Uterus (tissue), 4 donors: ENCODE data around the gene CWC22. TPM values are rescaled to one million over a fixed set of nuclear protein-coding genes. Genes with fewer than 3 reads are reported as not detected.

ENCODE experiments used
- DNase-seq, 2 donors: peaks; one replicate each; pipeline ENCODE4 v3.0.0-alpha.2; 2019 to 2020
- H3K27ac ChIP-seq, 2 donors: fragments of 200-600 bp; sonication (generic); 1 replicate in 1 of 2; 2 replicates in 1 of 2; pipeline ENCODE4 v1.5.1; 2016 to 2018
- H3K27me3 ChIP-seq, 2 donors: fragments of 200-600 bp; sonication (generic); one replicate each; pipeline ENCODE4 v1.5.1; 2018 to 2019; ENCODE audit warnings: control low read depth in 1 of 2
- H3K36me3 ChIP-seq, 2 donors: fragments of 200-600 bp; sonication (generic); one replicate each; pipeline ENCODE4 v1.5.1; 2019; ENCODE audit warnings: control low read depth in 1 of 2
- H3K4me1 ChIP-seq, 2 donors: fragments of 200-600 bp; sonication (generic); one replicate each; pipeline ENCODE4 v1.5.1; 2018 to 2019; ENCODE audit warnings: control low read depth in 1 of 2
- H3K4me3 ChIP-seq, 2 donors: fragments of 200-600 bp; sonication (generic); 1 replicate in 1 of 2; 2 replicates in 1 of 2; pipeline ENCODE4 v1.5.1; 2018 to 2019; ENCODE audit warnings: mild to moderate bottlenecking in 1 of 2
- H3K9me3 ChIP-seq, 2 donors: fragments of 200-600 bp; sonication (generic); one replicate each; pipeline ENCODE4 v1.5.1; 2019; ENCODE audit warnings: control low read depth in 1 of 2
- POLR2A ChIP-seq, 2 donors: fragments of 450-650 bp; IDR thresholded peaks; one replicate each; pipeline ENCODE4 v1.6.1; 2016; ENCODE audit warnings: antibody characterized with exemption in 2 of 2, mild to moderate bottlenecking in 1 of 2, moderate library complexity in 1 of 2
- intact Hi-C: fragments of 100-400 bp; cut with DNase I; formaldehyde crosslinking; loops from one replicate; pipeline ENCODE4 v1.15.1; 2023; ENCODE audit warnings: low total_unique reads
- total RNA-seq, 4 donors: library from RNA; depleted of rRNA in 3 of 4; stranded (reverse); fragments of >200 nt in 3 of 4; gene quantifications; one replicate each; pipeline versions ENCODE4 v1.1.0 to v1.2.4, GENCODE V29; 2014 to 2023
- TF ChIP-seq, protein P1 (sequence below), 4 experiments: fragments of 200-600 bp in 2 of 4; fragments of 450-650 bp in 2 of 4; sonication (generic) in 2 of 4; IDR thresholded peaks; one replicate each; pipeline ENCODE4 v1.5.1; 2016 to 2019; ENCODE audit warnings: antibody characterized with exemption in 4 of 4, mild to moderate bottlenecking in 2 of 4, moderate library complexity in 1 of 4
- donor health status: DM: yes; HTN: yes; CAD: no.

Gene CWC22
- total RNA-seq, 4 donors from 2014 or later: 7.7 to 40.0 (median 25.0) TPM

DNA sequence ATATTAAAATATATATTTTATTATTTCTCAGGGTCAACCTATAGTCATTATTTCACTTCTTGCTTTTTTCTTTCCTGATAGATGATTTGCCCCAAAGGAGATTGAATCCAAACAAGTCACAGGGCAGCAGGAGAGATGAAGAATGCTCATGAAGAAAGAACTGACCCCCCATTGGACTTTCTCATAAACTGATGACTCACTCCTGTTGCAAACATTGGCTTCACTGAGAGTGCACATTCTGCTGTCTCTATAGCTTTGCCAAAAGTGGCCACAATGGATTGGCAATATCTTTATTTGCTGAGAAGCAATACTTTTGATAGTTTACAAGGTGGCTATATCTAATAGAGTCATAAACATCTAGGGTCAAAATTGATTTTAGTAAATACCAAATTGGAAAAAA, 89.8 kb downstream of the CWC22 start:
- intact Hi-C loops: no loop called here
- Histone ChIP-seq H3K36me3 (no peaks in the 10 kb centered on the region), H3K4me3 (no peak overlapping the region), H3K27ac (no peak overlapping the region), H3K9me3 (no peaks in the 10 kb centered on the region), H3K4me1 (no peaks in the 10 kb centered on the region), H3K27me3 (no peaks in the 10 kb centered on the region)
- TF ChIP-seq, protein P1, sequence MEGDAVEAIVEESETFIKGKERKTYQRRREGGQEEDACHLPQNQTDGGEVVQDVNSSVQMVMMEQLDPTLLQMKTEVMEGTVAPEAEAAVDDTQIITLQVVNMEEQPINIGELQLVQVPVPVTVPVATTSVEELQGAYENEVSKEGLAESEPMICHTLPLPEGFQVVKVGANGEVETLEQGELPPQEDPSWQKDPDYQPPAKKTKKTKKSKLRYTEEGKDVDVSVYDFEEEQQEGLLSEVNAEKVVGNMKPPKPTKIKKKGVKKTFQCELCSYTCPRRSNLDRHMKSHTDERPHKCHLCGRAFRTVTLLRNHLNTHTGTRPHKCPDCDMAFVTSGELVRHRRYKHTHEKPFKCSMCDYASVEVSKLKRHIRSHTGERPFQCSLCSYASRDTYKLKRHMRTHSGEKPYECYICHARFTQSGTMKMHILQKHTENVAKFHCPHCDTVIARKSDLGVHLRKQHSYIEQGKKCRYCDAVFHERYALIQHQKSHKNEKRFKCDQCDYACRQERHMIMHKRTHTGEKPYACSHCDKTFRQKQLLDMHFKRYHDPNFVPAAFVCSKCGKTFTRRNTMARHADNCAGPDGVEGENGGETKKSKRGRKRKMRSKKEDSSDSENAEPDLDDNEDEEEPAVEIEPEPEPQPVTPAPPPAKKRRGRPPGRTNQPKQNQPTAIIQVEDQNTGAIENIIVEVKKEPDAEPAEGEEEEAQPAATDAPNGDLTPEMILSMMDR (IDR thresholded peaks at IDR 0.05): no peak
- TF ChIP-seq POLR2A (IDR thresholded peaks at IDR 0.05): no peak
- DNase-seq: no peak

DNA sequence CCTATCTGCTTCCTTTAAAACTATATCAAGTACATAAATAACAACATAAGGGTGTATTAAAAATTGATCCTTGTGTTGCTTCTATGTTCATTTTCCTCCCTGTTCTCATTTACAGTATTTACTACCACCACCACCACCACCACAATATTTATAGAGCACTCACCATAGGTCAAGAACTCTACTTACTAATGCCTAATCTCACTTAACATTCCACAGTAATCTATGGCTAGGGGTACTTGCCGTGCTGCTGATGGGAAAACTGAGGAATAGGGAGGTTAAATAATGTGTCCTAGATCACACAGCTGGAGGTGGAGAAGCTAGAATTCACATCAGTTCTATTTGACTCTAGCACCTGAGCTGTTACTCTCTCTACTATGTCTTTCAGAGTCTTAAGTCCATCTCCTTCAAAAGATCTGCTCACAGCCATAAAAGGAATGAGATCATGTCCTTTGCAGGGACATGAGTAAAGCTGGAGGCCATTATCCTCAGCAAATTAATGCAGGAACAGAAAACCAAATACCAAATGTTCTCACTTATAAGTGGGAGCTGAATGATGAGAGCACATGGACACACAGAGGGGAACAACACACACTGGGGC, 91.6 kb downstream of the CWC22 start:
- Histone ChIP-seq H3K4me3 (no peak overlapping the region), H3K9me3 (no peaks in the 10 kb centered on the region), H3K36me3 (no peaks in the 10 kb centered on the region), H3K27ac (no peak overlapping the region), H3K4me1 (no peaks in the 10 kb centered on the region), H3K27me3 (no peaks in the 10 kb centered on the region)
- TF ChIP-seq, protein P1 (IDR thresholded peaks at IDR 0.05): no peak
- TF ChIP-seq POLR2A (IDR thresholded peaks at IDR 0.05): no peak
- DNase-seq: no peak
- intact Hi-C loops: no loop called here

DNA sequence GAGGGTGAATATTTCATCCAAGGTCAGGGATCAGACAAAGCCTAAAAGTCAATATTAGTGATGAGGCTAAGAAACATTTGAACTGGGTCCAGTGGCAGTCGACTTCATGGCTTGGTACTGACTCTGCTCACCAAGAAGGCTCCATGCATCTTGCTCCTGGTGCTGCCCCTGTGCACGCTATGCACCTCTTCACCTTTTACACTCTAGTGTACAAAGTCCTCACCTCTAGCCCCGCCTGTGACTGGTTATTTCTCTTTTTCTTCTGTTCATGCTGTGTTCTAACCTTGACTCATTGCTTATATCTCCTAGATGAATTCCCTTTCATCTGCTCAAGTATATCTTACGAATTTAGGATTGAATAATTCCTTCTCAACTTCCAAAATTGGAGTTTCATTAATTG, 93.3 kb downstream of the CWC22 start:
- H3K9me3 ChIP-seq: no peaks in the 10 kb centered on the region
- H3K36me3 ChIP-seq: no peaks in the 10 kb centered on the region
- H3K27me3 ChIP-seq: no peaks in the 10 kb centered on the region
- no peak overlapping the region for H3K4me3 ChIP-seq
- intact Hi-C loops: no loop called here
- no peak overlapping the region for H3K27ac ChIP-seq
- H3K4me1 ChIP-seq: no peaks in the 10 kb centered on the region
- TF ChIP-seq, protein P1 (IDR thresholded peaks at IDR 0.05): no peak
- no peak for TF ChIP-seq POLR2A (IDR thresholded peaks at IDR 0.05)
- no peak for DNase-seq

DNA sequence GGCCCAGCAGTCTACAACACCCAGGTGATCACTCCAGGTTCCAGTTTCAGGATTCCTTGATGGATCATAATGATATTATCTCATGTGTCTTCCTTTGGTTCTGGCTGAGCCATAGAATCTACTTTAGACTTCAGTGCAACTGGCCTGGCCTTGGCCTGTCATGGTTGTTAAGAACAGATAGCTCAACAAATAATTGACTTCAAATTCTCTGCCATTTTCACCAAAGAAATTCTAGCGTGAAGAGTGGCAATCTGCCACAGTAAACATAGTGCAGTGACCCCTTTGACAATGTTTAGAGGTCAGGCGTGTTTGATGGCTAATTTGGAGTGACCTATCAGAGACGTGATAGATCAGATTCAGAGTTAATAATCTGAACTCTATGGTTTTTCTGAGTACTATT, 95.5 kb downstream of the CWC22 start:
- no peaks in the 10 kb centered on the region for H3K27me3 ChIP-seq
- TF ChIP-seq, protein P1 (IDR thresholded peaks at IDR 0.05): no peak
- TF ChIP-seq POLR2A (IDR thresholded peaks at IDR 0.05): no peak
- intact Hi-C loops: no loop called here
- no peaks in the 10 kb centered on the region for H3K36me3 ChIP-seq
- H3K4me3 ChIP-seq: no peak overlapping the region
- no peak for DNase-seq
- no peak overlapping the region for H3K27ac ChIP-seq
- no peaks in the 10 kb centered on the region for H3K4me1 ChIP-seq
- no peaks in the 10 kb centered on the region for H3K9me3 ChIP-seq

DNA sequence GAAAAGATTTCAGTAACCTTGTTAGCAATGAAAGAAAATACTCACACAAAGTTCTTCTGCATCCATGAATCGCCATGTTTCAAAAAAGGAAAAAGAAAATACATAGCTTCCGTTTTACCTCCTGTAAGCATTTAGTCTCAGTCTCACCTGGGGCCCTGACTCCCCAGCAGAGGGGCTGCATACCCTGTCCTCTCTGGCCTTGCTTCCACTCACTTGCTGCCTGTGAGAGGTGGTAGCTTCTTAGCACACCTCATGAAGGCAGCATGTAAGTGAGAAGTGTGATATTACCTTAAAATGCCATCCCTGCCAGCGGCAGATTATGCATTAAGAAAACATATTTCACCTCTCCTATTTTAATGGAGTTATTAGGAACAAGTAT, 96.4 kb downstream of the CWC22 start:
- TF ChIP-seq POLR2A (IDR thresholded peaks at IDR 0.05): no peak
- TF ChIP-seq, protein P1 (IDR thresholded peaks at IDR 0.05): no peak
- DNase-seq: no peak
- Histone ChIP-seq H3K27me3 (no peaks in the 10 kb centered on the region), H3K4me1 (no peaks in the 10 kb centered on the region), H3K9me3 (no peaks in the 10 kb centered on the region), H3K36me3 (no peaks in the 10 kb centered on the region), H3K4me3 (no peak overlapping the region), H3K27ac (no peak overlapping the region)
- intact Hi-C loops: no loop called here
